Mucosa of rectum (tissue), 2 donors: ENCODE data around the gene MTX1.
A peak's percentile ranks its signal among the peaks of the same experiment; 100 is the strongest.

Source experiments
- H3K27ac ChIP-seq, 2 donors: one replicate each; pipeline ENCODE4 v1.7.0; 2013; ENCODE audit warnings: inconsistent platforms in 2 of 2, low read depth in 2 of 2, low read length in 2 of 2
- H3K27me3 ChIP-seq, 2 donors: one replicate each; pipeline ENCODE4 v1.7.0; 2013; ENCODE audit warnings: low read length in 2 of 2; ENCODE audit not compliant: control insufficient read depth in 2 of 2, insufficient read depth in 2 of 2
- H3K36me3 ChIP-seq, 2 donors: one replicate each; pipeline ENCODE4 v1.7.0; 2013; ENCODE audit warnings: low read length in 2 of 2; ENCODE audit not compliant: control insufficient read depth in 2 of 2, insufficient read depth in 2 of 2
- H3K4me1 ChIP-seq, 2 donors: one replicate each; pipeline ENCODE4 v1.7.0; 2013; ENCODE audit warnings: low read length in 2 of 2, mild to moderate bottlenecking in 1 of 2; ENCODE audit not compliant: control insufficient read depth in 2 of 2, insufficient read depth in 2 of 2
- H3K4me3 ChIP-seq, 2 donors: one replicate each; pipeline ENCODE4 v1.7.0; 2013; ENCODE audit warnings: low read length in 2 of 2
- H3K9ac ChIP-seq, 2 donors: one replicate each; pipeline ENCODE4 v1.7.0; 2013; ENCODE audit warnings: low read length in 2 of 2, low read depth in 1 of 2, mild to moderate bottlenecking in 1 of 2
- H3K9me3 ChIP-seq, 2 donors: one replicate each; pipeline ENCODE4 v1.7.0; 2013; ENCODE audit warnings: low read length in 2 of 2; ENCODE audit not compliant: control insufficient read depth in 2 of 2
- donor health status: healthy.
- donor health status: Normal muscosa, but diverticular disease.

The MTX1 gene

GRCh38 chr1:155174324-155175280 lies 33.9 kb upstream of the MTX1 start:
- Histone ChIP-seq H3K4me3 (peak overlapping the region in 1 of 2 donors; percentile 86), H3K9ac (no peak overlapping the region), H3K36me3 (peaks cover 5 to 7% of the 10 kb centered on the region in 2 donors), H3K4me1 (peaks cover 18 to 24% of the 10 kb centered on the region in 2 donors), H3K9me3 (no peaks in the 10 kb centered on the region), H3K27me3 (peaks cover 0 to 3% of the 10 kb centered on the region in 2 donors), H3K27ac (no peak overlapping the region)

- Histone ChIP-seq H3K27me3 (peaks cover 0 to 3% of the 10 kb centered on the region in 2 donors), H3K9ac (no peak overlapping the region), H3K27ac (no peak overlapping the region), H3K4me3 (no peak overlapping the region), H3K4me1 (peaks cover 18 to 24% of the 10 kb centered on the region in 2 donors), H3K36me3 (peaks cover under 1 to 1% of the 10 kb centered on the region in 2 donors), H3K9me3 (no peaks in the 10 kb centered on the region)
These were observed 33.1 kb upstream of the MTX1 start for GRCh38 chr1:155175281-155175926.

- Histone ChIP-seq H3K9me3 (no peaks in the 10 kb centered on the region), H3K9ac (no peak overlapping the region), H3K27me3 (peaks cover 0 to 3% of the 10 kb centered on the region in 2 donors), H3K36me3 (no peaks in the 10 kb centered on the region), H3K4me3 (no peak overlapping the region), H3K27ac (no peak overlapping the region), H3K4me1 (peaks cover 18 to 24% of the 10 kb centered on the region in 2 donors)
These were observed 32.5 kb upstream of the MTX1 start for GRCh38 chr1:155175927-155176371.

GRCh38 chr1:155176544-155177071 lies 31.9 kb upstream of the MTX1 start:
- H3K36me3 ChIP-seq: no peaks in the 10 kb centered on the region
- H3K4me1 ChIP-seq: peaks cover 20 to 24% of the 10 kb centered on the region in 2 donors
- no peaks in the 10 kb centered on the region for H3K9me3 ChIP-seq
- H3K27me3 ChIP-seq: peaks cover 0 to 3% of the 10 kb centered on the region in 2 donors
- H3K4me3 ChIP-seq: no peak overlapping the region
- H3K27ac ChIP-seq: no peak overlapping the region
- H3K9ac ChIP-seq: no peak overlapping the region

GRCh38 chr1:155177192-155177917 lies 31.1 kb upstream of the MTX1 start:
- H3K4me1 ChIP-seq: peaks cover 16 to 20% of the 10 kb centered on the region in 2 donors
- H3K9me3 ChIP-seq: no peaks in the 10 kb centered on the region
- H3K27me3 ChIP-seq: peaks cover 0 to 3% of the 10 kb centered on the region in 2 donors
- H3K4me3 ChIP-seq: no peak overlapping the region
- H3K9ac ChIP-seq: peak overlapping the region in 1 of 2 donors; percentile 32
- no peaks in the 10 kb centered on the region for H3K36me3 ChIP-seq
- no peak overlapping the region for H3K27ac ChIP-seq

GRCh38 chr1:155177918-155178281 lies 30.6 kb upstream of the MTX1 start:
- peak overlapping the region in 1 of 2 donors; percentile 7 for H3K4me3 ChIP-seq
- H3K4me1 ChIP-seq: peaks cover 13 to 16% of the 10 kb centered on the region in 2 donors
- no peaks in the 10 kb centered on the region for H3K9me3 ChIP-seq
- H3K27ac ChIP-seq: no peak overlapping the region
- peaks cover 0 to 3% of the 10 kb centered on the region in 2 donors for H3K27me3 ChIP-seq
- H3K36me3 ChIP-seq: no peaks in the 10 kb centered on the region
- H3K9ac ChIP-seq: no peak overlapping the region

GRCh38 chr1:155178441-155179111 lies 29.9 kb upstream of the MTX1 start:
- no peaks in the 10 kb centered on the region for H3K36me3 ChIP-seq
- no peak overlapping the region for H3K27ac ChIP-seq
- peaks cover 13 to 16% of the 10 kb centered on the region in 2 donors for H3K4me1 ChIP-seq
- no peaks in the 10 kb centered on the region for H3K9me3 ChIP-seq
- no peak overlapping the region for H3K9ac ChIP-seq
- H3K4me3 ChIP-seq: peak overlapping the region in 1 of 2 donors; percentile 7
- peaks cover 0 to 3% of the 10 kb centered on the region in 2 donors for H3K27me3 ChIP-seq

- Histone ChIP-seq H3K27ac (no peak overlapping the region), H3K9me3 (no peaks in the 10 kb centered on the region), H3K4me3 (no peak overlapping the region), H3K27me3 (no peaks in the 10 kb centered on the region), H3K9ac (no peak overlapping the region), H3K36me3 (no peaks in the 10 kb centered on the region), H3K4me1 (peaks cover 13 to 16% of the 10 kb centered on the region in 2 donors)
These were observed 29.1 kb upstream of the MTX1 start for GRCh38 chr1:155179112-155180031.
